ENCODE data around the gene ZRSR2.
"Not testable (repeated sequence)": the region's sequence is repeated elsewhere in the genome, so short reads cannot be mapped to it uniquely, and the experiment has no call there.

The ZRSR2 gene, protein sequence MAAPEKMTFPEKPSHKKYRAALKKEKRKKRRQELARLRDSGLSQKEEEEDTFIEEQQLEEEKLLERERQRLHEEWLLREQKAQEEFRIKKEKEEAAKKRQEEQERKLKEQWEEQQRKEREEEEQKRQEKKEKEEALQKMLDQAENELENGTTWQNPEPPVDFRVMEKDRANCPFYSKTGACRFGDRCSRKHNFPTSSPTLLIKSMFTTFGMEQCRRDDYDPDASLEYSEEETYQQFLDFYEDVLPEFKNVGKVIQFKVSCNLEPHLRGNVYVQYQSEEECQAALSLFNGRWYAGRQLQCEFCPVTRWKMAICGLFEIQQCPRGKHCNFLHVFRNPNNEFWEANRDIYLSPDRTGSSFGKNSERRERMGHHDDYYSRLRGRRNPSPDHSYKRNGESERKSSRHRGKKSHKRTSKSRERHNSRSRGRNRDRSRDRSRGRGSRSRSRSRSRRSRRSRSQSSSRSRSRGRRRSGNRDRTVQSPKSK

DNA sequence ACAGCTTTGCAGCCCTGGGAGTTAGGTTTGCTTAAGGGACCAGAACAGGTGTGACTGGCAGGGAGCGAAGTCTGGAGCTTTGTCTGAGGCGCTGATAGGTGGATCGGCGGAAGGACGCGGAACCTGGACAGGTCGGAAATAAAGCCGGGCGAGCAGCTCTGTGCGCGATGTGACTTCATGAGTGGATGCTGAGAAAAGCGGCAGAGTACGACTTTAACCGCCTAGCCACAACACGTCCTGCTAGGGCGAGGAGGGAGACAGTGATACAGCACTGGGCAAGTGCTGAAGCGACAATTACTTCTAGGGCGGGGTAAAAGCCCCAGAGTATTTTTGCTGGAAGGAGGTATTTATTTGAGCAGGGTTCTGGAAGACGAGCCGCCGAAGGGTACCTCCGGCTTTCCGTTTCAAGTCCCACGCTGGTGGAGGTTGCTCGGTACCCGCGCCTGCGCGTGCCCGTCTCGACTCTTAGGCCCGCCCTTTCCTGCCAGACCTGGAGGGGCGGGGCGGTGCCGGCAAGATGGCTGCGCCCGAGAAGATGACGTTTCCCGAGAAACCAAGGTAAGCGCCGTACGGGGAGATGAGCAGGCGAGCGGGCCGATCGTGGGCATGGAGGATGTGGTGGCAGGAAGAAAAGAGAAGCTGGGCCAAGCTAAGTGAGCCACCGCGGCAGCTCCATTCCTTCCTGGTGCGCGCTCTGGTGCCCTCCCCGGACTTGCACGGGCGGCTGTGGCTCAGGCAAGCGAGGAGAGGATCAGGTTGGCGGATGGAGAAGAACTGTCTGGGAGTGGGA is at the start of gene ZRSR2:
ZRSR2 (plus strand) TSS at position 506 of the 790 bp plus-strand sequence; CDS start at position 518, 12 bp downstream.
- H3K4me3 ChIP-seq (ENCODE audit: low read depth, low read length): peak within 1 kb of the TSS; percentile 86
- peak; percentile 89 for DNase-seq (ENCODE audit: low read depth)
- TF ChIP-seq, protein P1, sequence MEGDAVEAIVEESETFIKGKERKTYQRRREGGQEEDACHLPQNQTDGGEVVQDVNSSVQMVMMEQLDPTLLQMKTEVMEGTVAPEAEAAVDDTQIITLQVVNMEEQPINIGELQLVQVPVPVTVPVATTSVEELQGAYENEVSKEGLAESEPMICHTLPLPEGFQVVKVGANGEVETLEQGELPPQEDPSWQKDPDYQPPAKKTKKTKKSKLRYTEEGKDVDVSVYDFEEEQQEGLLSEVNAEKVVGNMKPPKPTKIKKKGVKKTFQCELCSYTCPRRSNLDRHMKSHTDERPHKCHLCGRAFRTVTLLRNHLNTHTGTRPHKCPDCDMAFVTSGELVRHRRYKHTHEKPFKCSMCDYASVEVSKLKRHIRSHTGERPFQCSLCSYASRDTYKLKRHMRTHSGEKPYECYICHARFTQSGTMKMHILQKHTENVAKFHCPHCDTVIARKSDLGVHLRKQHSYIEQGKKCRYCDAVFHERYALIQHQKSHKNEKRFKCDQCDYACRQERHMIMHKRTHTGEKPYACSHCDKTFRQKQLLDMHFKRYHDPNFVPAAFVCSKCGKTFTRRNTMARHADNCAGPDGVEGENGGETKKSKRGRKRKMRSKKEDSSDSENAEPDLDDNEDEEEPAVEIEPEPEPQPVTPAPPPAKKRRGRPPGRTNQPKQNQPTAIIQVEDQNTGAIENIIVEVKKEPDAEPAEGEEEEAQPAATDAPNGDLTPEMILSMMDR (IDR thresholded peaks at IDR 0.05; ENCODE audit: insufficient read depth, low read depth, low read length, missing control alignments): no peak

DNA sequence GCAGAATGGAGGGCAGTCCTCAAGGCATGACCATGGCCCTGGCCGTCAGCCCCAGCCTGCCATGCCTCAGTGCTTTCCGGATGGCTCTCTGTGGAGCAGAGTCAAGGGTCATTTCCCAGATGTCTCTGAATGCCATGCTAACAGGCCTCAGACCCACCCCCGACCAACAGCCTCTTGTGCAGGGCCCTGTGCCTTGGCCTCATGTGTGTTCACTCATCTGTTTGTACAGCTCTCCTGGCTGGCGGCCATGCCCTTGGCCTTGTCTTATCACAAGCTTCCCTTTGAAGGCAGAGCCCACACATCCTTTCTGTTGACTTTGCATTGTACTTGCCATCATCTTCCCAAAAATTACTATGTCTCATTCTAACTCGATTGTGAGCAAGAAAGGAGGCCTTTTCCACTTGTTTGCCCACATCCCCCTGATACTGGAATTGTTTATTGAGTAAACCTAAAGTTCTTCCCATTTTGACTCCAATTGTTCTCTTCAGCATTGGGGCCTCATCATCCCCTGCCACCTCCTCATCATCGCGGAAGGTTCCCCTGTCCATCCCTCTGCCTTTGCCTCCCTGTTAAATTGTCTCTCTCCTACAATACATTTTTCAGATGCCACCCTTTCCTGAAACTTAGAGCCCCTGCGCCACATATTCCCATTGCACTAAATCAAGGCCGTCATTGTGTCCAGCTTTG is 46.0 kb upstream of the ZRSR2 start:
- no peak overlapping the region for H3K4me3 ChIP-seq (ENCODE audit: low read depth, low read length)
- TF ChIP-seq, protein P1 (IDR thresholded peaks at IDR 0.05; ENCODE audit: insufficient read depth, low read depth, low read length, missing control alignments): no peak
- no peak for DNase-seq (ENCODE audit: low read depth)

DNA sequence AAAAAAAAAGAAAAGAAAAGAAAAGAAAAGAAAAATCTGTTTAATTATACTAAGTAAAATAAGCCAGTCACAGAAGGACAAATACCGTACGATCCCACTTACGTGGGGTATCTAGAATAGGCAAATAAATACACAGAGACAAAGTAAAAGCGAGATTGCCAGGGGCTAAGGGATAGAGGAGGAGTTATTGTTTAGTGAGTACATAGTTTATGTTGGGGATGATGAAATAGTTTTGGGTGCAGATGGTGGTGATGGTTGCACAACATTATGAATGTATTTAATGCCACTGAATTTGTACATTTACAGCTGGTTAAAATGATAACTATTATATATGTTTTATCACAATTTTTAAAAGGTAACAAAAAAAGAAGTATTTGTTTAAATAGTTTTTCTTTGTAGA is 45.1 kb upstream of the ZRSR2 start:
- H3K4me3 ChIP-seq (ENCODE audit: low read depth, low read length): no peak overlapping the region
- TF ChIP-seq, protein P1 (IDR thresholded peaks at IDR 0.05; ENCODE audit: insufficient read depth, low read depth, low read length, missing control alignments): no peak
- no peak for DNase-seq (ENCODE audit: low read depth)

DNA sequence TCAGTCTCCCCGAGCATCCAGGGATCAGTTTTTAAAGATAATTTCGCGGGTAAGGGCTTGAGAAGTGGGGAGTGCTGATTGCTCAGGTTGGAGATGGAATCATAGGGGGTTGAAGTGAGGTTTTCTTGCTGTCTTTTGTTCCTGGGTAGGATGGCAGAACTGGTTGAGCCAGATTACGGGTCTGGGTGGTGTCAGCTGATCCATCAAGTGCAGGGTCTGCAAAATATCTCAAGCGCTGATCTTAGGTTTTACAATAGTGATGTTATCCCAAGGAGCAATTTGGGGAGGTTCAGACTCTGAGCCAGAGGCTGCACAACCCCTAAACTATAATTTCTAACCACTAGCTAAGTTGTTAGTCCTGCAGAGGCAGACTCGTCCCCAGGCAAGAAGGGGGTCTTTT is 43.6 kb upstream of the ZRSR2 start:
- H3K4me3 ChIP-seq (ENCODE audit: low read depth, low read length); DNase-seq (ENCODE audit: low read depth): not testable (repeated sequence)

DNA sequence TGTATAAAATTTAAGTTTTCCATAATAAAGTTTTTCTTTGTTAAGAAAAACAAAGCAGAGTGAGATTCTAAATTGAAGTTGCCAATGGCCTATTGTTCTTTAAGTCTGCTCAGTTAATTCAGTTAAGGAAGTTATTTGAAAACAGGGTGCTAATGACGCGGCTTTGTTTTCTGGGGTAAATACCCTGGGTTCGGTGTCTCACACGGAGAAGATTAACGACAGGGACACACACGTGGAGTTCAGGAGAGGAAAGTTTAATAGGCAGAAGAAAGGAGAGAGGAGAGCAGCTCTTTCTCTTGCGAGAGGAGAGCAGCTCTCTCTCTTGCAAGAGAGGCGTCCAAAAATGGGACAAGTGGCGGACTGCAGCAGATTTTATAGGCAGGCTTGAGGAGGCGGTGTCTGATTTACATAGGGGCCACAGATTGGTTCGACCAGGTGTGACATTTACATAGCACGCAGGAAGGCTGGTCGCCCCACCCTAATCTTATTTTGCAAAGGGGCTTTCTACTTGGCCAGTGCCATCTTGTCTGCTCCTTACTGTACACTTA is 42.6 kb upstream of the ZRSR2 start:
- no peak for DNase-seq (ENCODE audit: low read depth)
- no peak overlapping the region for H3K4me3 ChIP-seq (ENCODE audit: low read depth, low read length)
- TF ChIP-seq, protein P1 (IDR thresholded peaks at IDR 0.05; ENCODE audit: insufficient read depth, low read depth, low read length, missing control alignments): no peak

DNA sequence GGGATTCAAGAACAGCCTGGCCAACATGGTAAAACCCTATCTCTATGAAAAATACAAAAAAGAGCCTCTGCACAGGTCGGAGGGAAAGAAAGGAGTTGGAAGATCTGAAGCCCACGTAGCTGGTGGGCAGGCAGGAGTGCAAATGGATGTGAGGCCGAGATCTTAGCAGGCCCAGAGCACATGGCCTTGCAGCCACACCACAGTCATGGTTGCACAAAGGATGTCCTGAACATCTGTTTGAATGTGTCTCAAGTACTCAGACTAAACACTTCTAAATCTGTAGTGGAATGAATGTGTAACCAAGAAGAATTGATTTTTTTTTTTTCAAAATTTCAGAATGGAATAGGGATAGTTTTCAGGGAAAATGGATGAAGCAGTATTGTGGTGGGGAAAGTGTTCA is 41.4 kb upstream of the ZRSR2 start:
- no peak overlapping the region for H3K4me3 ChIP-seq (ENCODE audit: low read depth, low read length)
- DNase-seq (ENCODE audit: low read depth): peak; percentile 1
- TF ChIP-seq, protein P1 (IDR thresholded peaks at IDR 0.05; ENCODE audit: insufficient read depth, low read depth, low read length, missing control alignments): no peak
